Measurements from ENCODE around the gene S100A9. TPM values are rescaled to one million over a fixed set of nuclear protein-coding genes. Genes with fewer than 3 reads are reported as not detected.
"Not testable (repeated sequence)": the region's sequence is repeated elsewhere in the genome, so short reads cannot be mapped to it uniquely, and the experiment has no call there.

Gene S100A9
- total and polyA plus RNA-seq, 2 of the 8 experiments (the other 6 are each of a cell fraction or from before 2014, with no cell fraction given) = not detected

- H3K56ac ChIP-seq (replicated peaks; ENCODE audit: insufficient read length, low read depth, low read length); H3K23me2 ChIP-seq (ENCODE audit: low read depth, low read length); H3K4me3 ChIP-seq (ENCODE audit: extremely low read depth in 1 of 4, insufficient read depth in 2 of 4, low read depth in 3 of 4, low read length in 4 of 4); H4K91ac ChIP-seq (replicated peaks; ENCODE audit: insufficient read length, low read length); H2BK15ac ChIP-seq (ENCODE audit: low read length); H3K27ac ChIP-seq (ENCODE audit: low read depth, low read length); H3K4ac ChIP-seq (replicated peaks; ENCODE audit: insufficient read length, low read depth, low read length); H4K8ac ChIP-seq (ENCODE audit: extremely low read depth, insufficient read depth, low read length); H3K27me3 ChIP-seq (replicated peaks in 1 of 4; ENCODE audit: control insufficient read depth in 3 of 4, extremely low read depth in 1 of 4, insufficient read depth in 3 of 4, low read length in 3 of 4); H3K14ac ChIP-seq (ENCODE audit: insufficient read length); CTCF ChIA-PET (ENCODE audit: partially characterized antibody); FAIRE-seq; H3K79me1 ChIP-seq (ENCODE audit: low read depth, low read length); POLR2A ChIA-PET (ENCODE audit: partially characterized antibody); H3K9ac ChIP-seq (replicated peaks in 1 of 4; ENCODE audit: extremely low read depth in 1 of 4, low read depth in 3 of 4, low read length in 3 of 4); H3K18ac ChIP-seq (ENCODE audit: extremely low read depth, low read length); H2AFZ ChIP-seq (ENCODE audit: low read length); H2BK20ac ChIP-seq (ENCODE audit: low read length); H2AK5ac ChIP-seq (ENCODE audit: low read depth, low read length); H3K23ac ChIP-seq (ENCODE audit: insufficient read length); H2BK120ac ChIP-seq (replicated peaks; ENCODE audit: low read depth, low read length); H3K4me1 ChIP-seq (replicated peaks in 1 of 4; ENCODE audit: control insufficient read depth in 3 of 4, insufficient read depth in 4 of 4, low read length in 3 of 4); DNase-seq (ENCODE audit: low read depth in 1 of 2, low spot score in 2 of 2); H4K20me1 ChIP-seq (replicated peaks in 1 of 2; ENCODE audit: control insufficient read depth in 1 of 2, insufficient read depth in 2 of 2, low read length in 2 of 2); H2BK5ac ChIP-seq (ENCODE audit: low read depth, low read length); H3K79me2 ChIP-seq (ENCODE audit: control insufficient read depth in 1 of 2, insufficient read depth in 2 of 2, low read length in 2 of 2); H3K4me2 ChIP-seq (ENCODE audit: insufficient read depth in 1 of 2, low read depth in 2 of 2, low read length in 2 of 2); H3K36me3 ChIP-seq (ENCODE audit: control insufficient read depth in 2 of 4, insufficient read depth in 4 of 4, low read length in 3 of 4); H2BK12ac ChIP-seq (ENCODE audit: low read depth, low read length); H3K9me3 ChIP-seq (ENCODE audit: insufficient read depth in 2 of 2, low read depth in 1 of 2, low read length in 1 of 2); H4K5ac ChIP-seq (ENCODE audit: insufficient read length, low read depth, low read length): not testable (repeated sequence)
Measured at GRCh38 chr1:153316013-153316412, 41.6 kb upstream of the S100A9 start.

- H2BK20ac ChIP-seq (ENCODE audit: low read length); H3K56ac ChIP-seq (replicated peaks; ENCODE audit: insufficient read length, low read depth, low read length); H4K5ac ChIP-seq (ENCODE audit: insufficient read length, low read depth, low read length); H3K79me2 ChIP-seq (ENCODE audit: control insufficient read depth in 1 of 2, insufficient read depth in 2 of 2, low read length in 2 of 2); POLR2A ChIA-PET (ENCODE audit: partially characterized antibody); H3K27ac ChIP-seq (ENCODE audit: low read depth, low read length); FAIRE-seq; H3K23ac ChIP-seq (ENCODE audit: insufficient read length); DNase-seq (ENCODE audit: low read depth in 1 of 2, low spot score in 2 of 2); H3K9ac ChIP-seq (replicated peaks in 1 of 4; ENCODE audit: extremely low read depth in 1 of 4, low read depth in 3 of 4, low read length in 3 of 4); H4K20me1 ChIP-seq (replicated peaks in 1 of 2; ENCODE audit: control insufficient read depth in 1 of 2, insufficient read depth in 2 of 2, low read length in 2 of 2); H3K27me3 ChIP-seq (replicated peaks in 1 of 4; ENCODE audit: control insufficient read depth in 3 of 4, extremely low read depth in 1 of 4, insufficient read depth in 3 of 4, low read length in 3 of 4); H2BK5ac ChIP-seq (ENCODE audit: low read depth, low read length); H3K79me1 ChIP-seq (ENCODE audit: low read depth, low read length); H3K36me3 ChIP-seq (ENCODE audit: control insufficient read depth in 2 of 4, insufficient read depth in 4 of 4, low read length in 3 of 4); H4K8ac ChIP-seq (ENCODE audit: extremely low read depth, insufficient read depth, low read length); H2BK12ac ChIP-seq (ENCODE audit: low read depth, low read length); H3K23me2 ChIP-seq (ENCODE audit: low read depth, low read length); H2BK15ac ChIP-seq (ENCODE audit: low read length); H2AFZ ChIP-seq (ENCODE audit: low read length); H3K4me2 ChIP-seq (ENCODE audit: insufficient read depth in 1 of 2, low read depth in 2 of 2, low read length in 2 of 2); H3K14ac ChIP-seq (ENCODE audit: insufficient read length); H3K18ac ChIP-seq (ENCODE audit: extremely low read depth, low read length); H3K4me3 ChIP-seq (ENCODE audit: extremely low read depth in 1 of 4, insufficient read depth in 2 of 4, low read depth in 3 of 4, low read length in 4 of 4); H4K91ac ChIP-seq (replicated peaks; ENCODE audit: insufficient read length, low read length); H2AK5ac ChIP-seq (ENCODE audit: low read depth, low read length); H3K4ac ChIP-seq (replicated peaks; ENCODE audit: insufficient read length, low read depth, low read length); H3K9me3 ChIP-seq (ENCODE audit: insufficient read depth in 2 of 2, low read depth in 1 of 2, low read length in 1 of 2); H2BK120ac ChIP-seq (replicated peaks; ENCODE audit: low read depth, low read length); H3K4me1 ChIP-seq (replicated peaks in 1 of 4; ENCODE audit: control insufficient read depth in 3 of 4, insufficient read depth in 4 of 4, low read length in 3 of 4): not testable (repeated sequence)
- WGBS, 2 experiments (ENCODE audit: extremely low coverage in 1 of 2, insufficient coverage in 1 of 2, insufficient read length in 1 of 2, insufficient replicate concordance in 2 of 2, low coverage in 1 of 2, low lambda C conversion rate in 2 of 2, missing lambda C conversion rate in 1 of 2) = 83% methylated on average over 7 of the region's 7 CpGs; no CpG with 5 or more reads in 1 of the 2 experiments
- CTCF ChIA-PET (ENCODE audit: partially characterized antibody) = interaction anchor here (1.8 kb wide), 1 partner anchor 37 kb away, joined by 4 read pairs; no protein-coding TSS in a partner anchor
Measured at GRCh38 chr1:153318145-153318544, 39.5 kb upstream of the S100A9 start.
